ENCODE results near the gene RAPGEF5.

DNA sequence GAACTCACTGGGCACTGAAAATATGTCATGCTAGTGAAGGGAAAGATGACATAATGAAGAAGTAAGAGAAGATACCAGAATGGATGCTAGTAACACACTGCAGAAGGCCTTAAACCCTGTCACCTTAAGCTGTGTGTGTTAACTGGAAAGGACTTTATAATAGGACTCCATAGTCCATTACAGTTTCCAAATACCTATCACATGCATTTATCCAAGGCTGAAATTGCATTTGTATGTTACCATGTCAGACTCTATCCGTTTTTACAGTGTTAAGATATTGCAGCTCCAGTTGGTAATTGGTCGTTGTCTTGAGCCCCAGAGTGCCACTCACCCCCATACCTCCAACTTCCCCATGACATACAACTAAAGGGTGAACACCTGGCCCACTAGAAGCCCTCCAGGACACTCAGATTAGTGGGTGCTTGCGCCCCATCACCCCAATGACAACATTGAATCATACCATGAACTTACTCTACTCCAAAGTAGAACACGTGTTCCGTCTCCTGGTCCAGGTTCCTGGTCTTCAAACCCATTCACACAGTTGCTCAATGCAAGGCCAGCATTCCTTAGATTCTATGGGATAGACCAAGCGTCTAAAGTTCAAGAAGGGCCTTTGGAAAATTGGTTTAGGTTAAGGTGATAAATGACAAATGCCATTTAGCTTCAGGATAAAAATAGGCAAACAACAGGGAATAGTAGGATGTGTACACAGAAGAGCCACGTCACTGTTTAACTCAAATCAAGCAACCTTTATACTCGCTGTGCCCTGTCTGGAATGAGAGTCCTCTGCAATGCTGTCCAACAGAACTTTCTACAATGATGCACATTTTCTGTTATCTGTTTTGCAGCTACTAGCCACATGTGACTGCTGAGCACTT is 2.1 kb upstream of the RAPGEF5 start:
- TF ChIP-seq, protein P1, sequence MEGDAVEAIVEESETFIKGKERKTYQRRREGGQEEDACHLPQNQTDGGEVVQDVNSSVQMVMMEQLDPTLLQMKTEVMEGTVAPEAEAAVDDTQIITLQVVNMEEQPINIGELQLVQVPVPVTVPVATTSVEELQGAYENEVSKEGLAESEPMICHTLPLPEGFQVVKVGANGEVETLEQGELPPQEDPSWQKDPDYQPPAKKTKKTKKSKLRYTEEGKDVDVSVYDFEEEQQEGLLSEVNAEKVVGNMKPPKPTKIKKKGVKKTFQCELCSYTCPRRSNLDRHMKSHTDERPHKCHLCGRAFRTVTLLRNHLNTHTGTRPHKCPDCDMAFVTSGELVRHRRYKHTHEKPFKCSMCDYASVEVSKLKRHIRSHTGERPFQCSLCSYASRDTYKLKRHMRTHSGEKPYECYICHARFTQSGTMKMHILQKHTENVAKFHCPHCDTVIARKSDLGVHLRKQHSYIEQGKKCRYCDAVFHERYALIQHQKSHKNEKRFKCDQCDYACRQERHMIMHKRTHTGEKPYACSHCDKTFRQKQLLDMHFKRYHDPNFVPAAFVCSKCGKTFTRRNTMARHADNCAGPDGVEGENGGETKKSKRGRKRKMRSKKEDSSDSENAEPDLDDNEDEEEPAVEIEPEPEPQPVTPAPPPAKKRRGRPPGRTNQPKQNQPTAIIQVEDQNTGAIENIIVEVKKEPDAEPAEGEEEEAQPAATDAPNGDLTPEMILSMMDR (IDR thresholded peaks at IDR 0.05 in 2 of 3, conservative IDR thresholded peaks at IDR 0.05 in 1 of 3; ENCODE audit: borderline replicate concordance in 1 of 3, insufficient read depth in 1 of 3, low read depth in 2 of 3, low read length in 2 of 3): no peak
- TF ChIP-seq POLR2AphosphoS5 (IDR thresholded peaks at IDR 0.05; ENCODE audit: low read depth, low read length) (no peak), POLR2A (IDR thresholded peaks at IDR 0.05; ENCODE audit: borderline replicate concordance, extremely low read depth, insufficient read depth, insufficient read length) (no peak), EZH2 (IDR thresholded peaks at IDR 0.05) (no peak)
